SU-DHL-6 (cell line): ENCODE data around the gene PDE2A.

ENCODE experiments used
- H2AFZ ChIP-seq: fragments of 200-600 bp; sonication (generic); 2 replicates; pipeline ENCODE4 v1.6.1; 2014; ENCODE audit warnings: low read depth, mild to moderate bottlenecking, moderate library complexity, mixed read lengths, antibody characterized with exemption, low read length; ENCODE audit not compliant: severe bottlenecking
- H3F3A ChIP-seq: fragments of 200-600 bp; shearing (Covaris generic); 2 replicates; pipeline ENCODE4 v1.6.0; 2016; ENCODE audit warnings: antibody characterized with exemption, mild to moderate bottlenecking; ENCODE audit not compliant: insufficient read depth
- H3K27ac ChIP-seq: fragments of 200-600 bp; sonication (generic); 2 replicates; pipeline ENCODE4 v1.5.1; 2016; ENCODE audit warnings: low read depth, mild to moderate bottlenecking, low read length, moderate library complexity, mixed read lengths
- H3K27me3 ChIP-seq: fragments of 200-600 bp; sonication (generic), shearing (Covaris generic); 2 replicates; pipeline ENCODE4 v1.6.0; 2014; ENCODE audit warnings: mild to moderate bottlenecking, low read length
- H3K36me3 ChIP-seq: fragments of 200-600 bp; sonication (generic); 2 replicates; pipeline ENCODE4 v1.6.1; 2014; ENCODE audit warnings: mild to moderate bottlenecking, low read length, mixed read lengths
- H3K4me2 ChIP-seq: fragments of 300-600, 200-600 bp; shearing (Covaris generic), sonication (generic); 2 replicates; pipeline ENCODE4 v1.6.0; 2014; ENCODE audit warnings: low read length, low read depth, mild to moderate bottlenecking; ENCODE audit not compliant: poor library complexity, severe bottlenecking
- H3K4me3 ChIP-seq: fragments of 200-600 bp; sonication (generic); 2 replicates; pipeline ENCODE4 v1.5.1; 2014; ENCODE audit warnings: antibody characterized with exemption, low read length, mild to moderate bottlenecking, mixed read lengths; ENCODE audit not compliant: insufficient read depth, poor library complexity, severe bottlenecking
- H3K79me2 ChIP-seq: fragments of 200-600 bp; sonication (generic); 2 replicates; pipeline ENCODE4 v1.6.1; 2014; ENCODE audit warnings: mild to moderate bottlenecking, low read length, moderate library complexity; ENCODE audit not compliant: insufficient read depth
- H3K9ac ChIP-seq: fragments of 200-600 bp; sonication (generic); 2 replicates; pipeline ENCODE4 v1.7.0; 2014; ENCODE audit warnings: mild to moderate bottlenecking, low read length
- H3K9me2 ChIP-seq: fragments of 200-600 bp; sonication (generic); replicated peaks from 2 replicates; pipeline ENCODE4 v1.6.1; 2014; ENCODE audit warnings: low read length; ENCODE audit not compliant: insufficient read depth
- H3K9me3 ChIP-seq: fragments of 200-600 bp; sonication (generic); 2 replicates; pipeline ENCODE4 v1.6.1; 2014; ENCODE audit warnings: low read length, mixed read lengths; ENCODE audit not compliant: insufficient read depth
- H4K20me1 ChIP-seq: fragments of 200-600 bp; sonication (generic); 2 replicates; pipeline ENCODE4 v1.6.1; 2014; ENCODE audit warnings: low read depth, mild to moderate bottlenecking, antibody characterized with exemption, low read length, moderate library complexity, mixed read lengths
- CTCF ChIP-seq: fragments of 200-600 bp; sonication (generic); IDR thresholded peaks from one replicate; pipeline ENCODE4 v1.5.1; 2017; ENCODE audit warnings: antibody characterized with exemption, mild to moderate bottlenecking, low read length, moderate library complexity; ENCODE audit not compliant: insufficient read depth, poor library complexity, severe bottlenecking
- EZH2phosphoT487 ChIP-seq: fragments of 200-600 bp; sonication (generic), shearing (Covaris generic); conservative IDR thresholded peaks from 2 replicates; pipeline ENCODE4 v1.6.1; 2018; ENCODE audit warnings: mild to moderate bottlenecking, antibody characterized with exemption, low read length, moderate library complexity, mixed read lengths

Gene PDE2A

DNA sequence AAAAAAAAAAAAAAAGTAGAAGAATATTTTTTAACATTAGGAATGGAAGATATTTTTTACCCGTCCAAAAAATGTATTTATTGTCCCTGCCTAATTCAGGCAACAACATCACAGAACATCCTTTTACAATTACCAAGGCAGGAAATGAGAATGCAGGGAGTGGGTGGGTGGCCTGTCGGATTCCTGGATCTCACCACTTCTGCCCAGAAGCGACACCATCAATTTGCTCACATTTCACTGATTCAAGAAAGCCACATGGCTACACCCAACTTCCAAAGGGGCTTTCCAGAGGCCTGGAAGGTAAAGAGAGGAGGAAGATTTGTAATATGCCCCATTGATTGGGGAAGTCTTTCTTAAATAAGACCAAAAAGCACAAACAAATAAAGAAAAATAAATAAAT lies 146.1 kb downstream of the PDE2A start:
- no peak for TF ChIP-seq CTCF
- no peak for TF ChIP-seq EZH2phosphoT487
- no peaks in the 10 kb centered on the region for H4K20me1 ChIP-seq
- no peaks in the 10 kb centered on the region for H3K79me2 ChIP-seq
- H3K9ac ChIP-seq, result no peak overlapping the region
- no peak overlapping the region for H2AFZ ChIP-seq
- no peaks in the 10 kb centered on the region for H3K9me3 ChIP-seq
- no peaks in the 10 kb centered on the region for H3K36me3 ChIP-seq
- no peaks in the 10 kb centered on the region for H3F3A ChIP-seq
- H3K4me2 ChIP-seq, result no peak overlapping the region
- H3K4me3 ChIP-seq, result no peak overlapping the region
- no peak overlapping the region for H3K27ac ChIP-seq
- H3K27me3 ChIP-seq, result peaks cover 3% of the 10 kb centered on the region; the same call in 1 of the 2 replicates
- no peaks in the 10 kb centered on the region for H3K9me2 ChIP-seq
